VCaP (cell line): ENCODE data around the gene PGGHG.

ENCODE experiments used
- H3K27ac ChIP-seq: fragments of 450-650 bp; 2 replicates; pipeline ENCODE4 v1.5.1; 2017
- TF ChIP-seq, protein P1 (sequence below): fragments of 450-650 bp; conservative IDR thresholded peaks from 2 replicates; pipeline ENCODE4 v1.5.1; 2017; ENCODE audit warnings: mild to moderate bottlenecking, moderate library complexity

PGGHG gene

GRCh38 chr11:288478-289397 lies at the start of gene PGGHG:
Gene PGGHG, plus strand, starts transcription at chr11:289126. Its CDS starts 691 bp downstream, at chr11:289817.
- TF ChIP-seq, protein P1, sequence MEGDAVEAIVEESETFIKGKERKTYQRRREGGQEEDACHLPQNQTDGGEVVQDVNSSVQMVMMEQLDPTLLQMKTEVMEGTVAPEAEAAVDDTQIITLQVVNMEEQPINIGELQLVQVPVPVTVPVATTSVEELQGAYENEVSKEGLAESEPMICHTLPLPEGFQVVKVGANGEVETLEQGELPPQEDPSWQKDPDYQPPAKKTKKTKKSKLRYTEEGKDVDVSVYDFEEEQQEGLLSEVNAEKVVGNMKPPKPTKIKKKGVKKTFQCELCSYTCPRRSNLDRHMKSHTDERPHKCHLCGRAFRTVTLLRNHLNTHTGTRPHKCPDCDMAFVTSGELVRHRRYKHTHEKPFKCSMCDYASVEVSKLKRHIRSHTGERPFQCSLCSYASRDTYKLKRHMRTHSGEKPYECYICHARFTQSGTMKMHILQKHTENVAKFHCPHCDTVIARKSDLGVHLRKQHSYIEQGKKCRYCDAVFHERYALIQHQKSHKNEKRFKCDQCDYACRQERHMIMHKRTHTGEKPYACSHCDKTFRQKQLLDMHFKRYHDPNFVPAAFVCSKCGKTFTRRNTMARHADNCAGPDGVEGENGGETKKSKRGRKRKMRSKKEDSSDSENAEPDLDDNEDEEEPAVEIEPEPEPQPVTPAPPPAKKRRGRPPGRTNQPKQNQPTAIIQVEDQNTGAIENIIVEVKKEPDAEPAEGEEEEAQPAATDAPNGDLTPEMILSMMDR = no peak
- H3K27ac ChIP-seq = peak within 1 kb of the TSS; percentile 55; the same call in 1 of the 2 replicates

DNA sequence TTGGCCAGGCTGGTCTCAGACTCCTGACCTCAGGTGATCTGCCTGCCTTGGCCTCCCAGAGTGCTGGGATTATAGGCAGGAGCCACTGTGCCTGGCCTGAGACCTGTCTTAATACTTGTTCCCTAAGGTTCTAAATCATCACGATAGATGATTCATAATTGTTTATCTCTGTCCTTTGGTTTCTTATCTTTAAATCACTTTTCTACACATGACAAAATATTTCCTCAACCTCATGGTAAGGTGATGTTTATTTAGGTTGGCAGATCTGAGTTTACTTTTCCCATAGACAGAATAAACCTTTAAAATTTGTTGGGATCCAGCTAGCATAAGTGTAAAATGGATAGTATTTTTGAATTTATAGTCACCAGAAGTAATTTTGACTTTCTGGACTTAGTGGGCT lies 48.6 kb upstream of the PGGHG start:
- TF ChIP-seq, protein P1 = no peak

GRCh38 chr11:241634-242033 lies 47.3 kb upstream of the PGGHG start:
- H3K27ac ChIP-seq = peak overlapping the region; percentile 85
- TF ChIP-seq, protein P1 = no peak

More for the DNA sequence above, 48.6 kb upstream of the PGGHG start:
- H3K27ac ChIP-seq = peak overlapping the region; percentile 85

GRCh38 chr11:244376-244775 lies 44.5 kb upstream of the PGGHG start:
- no peak overlapping the region for H3K27ac ChIP-seq

GRCh38 chr11:249062-249461 lies 39.9 kb upstream of the PGGHG start:
- no peak overlapping the region for H3K27ac ChIP-seq
- TF ChIP-seq, protein P1 = no peak

More at GRCh38 chr11:244376-244775, 44.5 kb upstream of the PGGHG start:
- TF ChIP-seq, protein P1 = no peak

DNA sequence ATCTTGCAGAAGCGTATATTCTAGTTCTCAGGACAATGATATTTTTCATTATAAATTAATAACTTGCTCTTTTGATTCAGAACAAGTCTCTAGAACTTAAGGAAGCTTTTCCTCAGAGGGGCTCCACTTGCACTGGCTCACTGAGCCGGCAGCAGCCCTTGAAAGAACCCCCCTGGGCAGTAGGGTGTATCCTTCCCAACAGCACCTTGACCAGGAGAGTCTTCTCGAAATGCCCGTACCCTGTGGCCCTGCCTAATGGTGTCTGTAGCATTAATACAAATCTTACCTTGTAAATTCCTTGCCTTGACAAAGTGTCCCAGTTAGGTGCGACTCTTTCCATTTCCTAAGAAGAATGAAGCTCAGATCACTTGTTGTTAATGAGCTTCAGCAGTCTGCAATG lies 38.7 kb upstream of the PGGHG start:
- TF ChIP-seq, protein P1 = no peak
- no peak overlapping the region for H3K27ac ChIP-seq

DNA sequence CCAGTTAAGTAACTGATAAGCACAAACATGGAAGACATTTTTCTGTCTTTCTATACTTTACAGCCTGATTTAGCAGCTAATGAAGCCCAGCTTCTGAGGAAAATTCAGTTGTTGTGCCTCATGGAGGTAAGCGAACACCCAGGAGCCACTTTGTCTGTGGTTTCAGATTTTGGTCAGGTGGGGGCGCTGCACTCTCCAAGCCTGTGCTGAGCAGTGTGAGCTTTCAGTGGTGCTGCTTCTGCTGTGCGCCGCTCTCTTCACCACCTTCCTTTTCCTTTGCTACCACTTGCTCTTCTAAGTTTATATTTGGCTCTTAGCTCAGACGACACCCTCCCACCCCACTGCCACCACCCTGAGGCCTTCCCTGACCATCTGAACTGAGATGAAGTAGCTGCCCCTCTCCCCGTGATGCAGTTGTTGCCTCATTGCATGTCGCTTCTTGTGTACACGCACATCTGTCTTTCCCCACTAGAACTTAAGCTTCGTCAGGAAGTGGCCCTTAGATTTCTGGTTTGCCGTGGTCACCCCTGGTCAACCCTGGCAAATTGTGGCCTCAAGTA lies 38.1 kb upstream of the PGGHG start:
- TF ChIP-seq, protein P1 = peak; percentile 69
- no peak overlapping the region for H3K27ac ChIP-seq
